Activated CD8-positive, alpha-beta memory T cell treated with anti-CD3 and anti-CD28 coated beads for 24 hours (primary cell): ENCODE measurements around the gene MARK2.

Experiments used
- DNase-seq: peaks from one replicate; pipeline ENCODE4 v3.0.0-alpha.2; 2020

Gene MARK2

GRCh38 chr11:63911876-63912275, 73.0 kb downstream of the MARK2 start:
- DNase-seq: no peak

- DNase-seq: no peak
These were observed 73.8 kb downstream of the MARK2 start for GRCh38 chr11:63912678-63913077.

DNA sequence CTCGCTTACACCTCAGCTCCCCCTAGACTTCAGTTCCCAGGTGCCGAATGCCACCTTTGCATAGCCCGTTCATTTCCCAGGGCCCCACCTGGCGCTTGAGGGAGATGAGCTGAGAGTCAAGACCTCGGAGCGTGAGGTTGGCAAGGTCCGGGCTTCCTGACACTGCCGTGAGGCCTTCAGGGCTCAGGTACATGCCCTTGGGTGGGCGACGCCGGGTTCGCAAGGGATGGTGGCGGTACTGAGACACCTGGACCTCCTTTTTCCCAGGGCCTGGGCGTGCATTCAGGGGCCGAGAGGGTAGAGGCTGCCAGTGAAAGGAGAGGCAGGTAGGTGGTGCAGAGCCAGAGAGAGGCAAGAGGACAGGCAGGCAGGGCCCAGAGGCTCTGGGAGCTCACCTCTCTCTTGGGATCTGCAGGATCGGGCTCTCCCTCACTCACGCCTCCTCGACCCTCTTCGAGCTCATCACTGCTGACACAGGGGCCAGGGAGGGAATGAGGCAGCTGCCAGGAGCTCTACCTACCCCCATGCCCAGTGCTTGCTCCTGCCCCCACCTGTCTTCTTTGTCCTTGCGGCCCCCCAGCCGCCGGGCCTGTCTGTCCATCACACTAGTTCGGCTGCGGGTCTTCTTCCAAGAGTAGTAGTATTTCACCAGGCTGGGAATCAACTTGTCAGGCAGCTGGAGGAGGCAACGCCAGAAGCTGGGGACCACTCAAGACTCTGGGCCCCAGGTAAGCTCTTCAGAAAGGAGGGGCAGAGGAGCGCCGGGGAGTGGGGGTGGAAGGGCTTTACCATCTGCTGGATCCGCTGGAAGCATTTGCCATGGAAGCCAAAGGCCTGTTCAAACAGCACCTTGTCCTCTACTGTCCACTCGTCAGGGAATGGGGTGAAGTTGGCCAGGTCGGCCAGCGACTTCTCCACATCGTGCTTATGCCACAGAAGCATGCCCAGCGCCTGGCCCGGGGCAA, 75.2 kb downstream of the MARK2 start:
- no peak for DNase-seq

DNA sequence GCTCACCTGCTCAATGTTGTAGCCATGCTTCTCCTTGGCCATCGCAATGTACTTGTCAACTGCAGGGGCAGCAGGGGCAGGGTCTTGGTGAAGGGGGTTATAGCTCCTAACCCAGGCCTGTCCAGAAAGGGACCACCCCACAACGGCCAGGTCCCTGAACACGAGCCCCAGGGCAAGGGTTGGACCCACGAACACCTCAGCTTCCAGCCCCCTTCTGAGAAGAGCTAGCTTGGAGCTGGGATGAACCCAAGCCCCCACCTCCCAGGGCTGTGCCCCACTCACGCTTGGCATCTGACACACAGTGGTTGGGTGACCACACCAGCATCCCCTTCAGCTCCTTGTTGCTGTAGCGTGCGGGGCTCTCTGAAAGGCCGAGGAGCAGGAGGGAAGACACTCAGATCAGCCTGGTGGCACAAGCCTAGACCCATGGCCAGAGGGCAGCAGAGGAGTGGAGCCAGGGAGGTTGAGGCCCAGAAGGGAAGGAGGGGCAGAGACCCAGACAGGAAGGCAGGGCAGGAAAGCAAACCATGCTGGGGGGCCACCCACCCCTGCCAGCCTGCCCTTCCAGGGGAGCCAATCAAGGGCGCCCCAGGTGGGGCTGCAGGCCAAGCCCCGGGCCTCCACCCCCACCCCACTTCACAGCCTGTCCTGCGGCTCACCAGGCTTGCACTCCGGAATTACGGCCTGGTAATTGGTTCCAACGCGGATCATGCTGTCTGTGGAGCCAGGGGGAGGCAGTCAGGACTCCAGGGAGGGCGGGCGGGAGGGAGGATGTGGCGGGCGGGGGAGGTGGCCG, 76.2 kb downstream of the MARK2 start:
- DNase-seq: no peak

DNA sequence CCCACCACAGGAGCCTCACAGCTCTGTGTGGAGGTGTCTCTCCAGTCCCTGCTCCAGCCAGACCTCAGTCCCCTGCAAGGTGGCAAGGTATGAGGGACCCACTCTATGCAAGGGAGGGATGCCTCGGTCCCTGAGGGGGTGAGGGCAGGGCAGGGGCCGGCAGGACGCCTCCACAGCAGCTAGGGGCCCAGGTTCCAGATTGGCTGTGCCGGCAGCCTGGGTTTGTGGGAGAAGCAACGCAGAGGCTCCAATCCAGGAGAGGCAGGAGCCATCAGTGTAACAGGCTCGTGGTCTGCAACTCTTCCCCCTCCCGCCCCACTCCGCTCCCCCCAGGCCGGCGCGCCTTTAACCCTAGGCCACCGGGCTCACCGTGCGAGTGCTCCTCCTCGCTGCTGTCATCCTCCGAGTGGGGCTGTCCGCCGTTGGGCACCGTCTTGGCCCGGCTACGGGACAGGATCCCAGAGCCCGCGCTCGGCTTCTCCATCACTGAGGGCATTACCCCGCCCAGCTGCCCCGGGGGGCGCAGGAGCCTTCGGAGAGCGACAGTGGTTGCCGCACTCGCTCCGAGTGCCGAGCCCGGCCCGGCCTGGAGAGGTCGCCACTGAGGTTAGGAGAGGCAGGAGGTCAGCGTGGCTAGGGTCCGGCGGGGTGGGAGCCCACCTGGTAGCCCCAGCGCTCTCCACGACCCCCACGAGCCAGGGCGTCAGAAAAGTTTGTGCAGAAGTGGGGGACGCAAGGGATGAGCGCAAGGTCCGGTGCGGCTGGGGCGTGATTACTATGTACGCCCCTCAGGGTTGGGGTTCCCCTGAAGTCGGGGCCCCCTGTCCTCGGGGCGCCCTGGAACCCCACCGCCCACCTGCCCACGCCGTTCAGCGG, 77.3 kb downstream of the MARK2 start:
- peak; percentile 73 for DNase-seq

DNA sequence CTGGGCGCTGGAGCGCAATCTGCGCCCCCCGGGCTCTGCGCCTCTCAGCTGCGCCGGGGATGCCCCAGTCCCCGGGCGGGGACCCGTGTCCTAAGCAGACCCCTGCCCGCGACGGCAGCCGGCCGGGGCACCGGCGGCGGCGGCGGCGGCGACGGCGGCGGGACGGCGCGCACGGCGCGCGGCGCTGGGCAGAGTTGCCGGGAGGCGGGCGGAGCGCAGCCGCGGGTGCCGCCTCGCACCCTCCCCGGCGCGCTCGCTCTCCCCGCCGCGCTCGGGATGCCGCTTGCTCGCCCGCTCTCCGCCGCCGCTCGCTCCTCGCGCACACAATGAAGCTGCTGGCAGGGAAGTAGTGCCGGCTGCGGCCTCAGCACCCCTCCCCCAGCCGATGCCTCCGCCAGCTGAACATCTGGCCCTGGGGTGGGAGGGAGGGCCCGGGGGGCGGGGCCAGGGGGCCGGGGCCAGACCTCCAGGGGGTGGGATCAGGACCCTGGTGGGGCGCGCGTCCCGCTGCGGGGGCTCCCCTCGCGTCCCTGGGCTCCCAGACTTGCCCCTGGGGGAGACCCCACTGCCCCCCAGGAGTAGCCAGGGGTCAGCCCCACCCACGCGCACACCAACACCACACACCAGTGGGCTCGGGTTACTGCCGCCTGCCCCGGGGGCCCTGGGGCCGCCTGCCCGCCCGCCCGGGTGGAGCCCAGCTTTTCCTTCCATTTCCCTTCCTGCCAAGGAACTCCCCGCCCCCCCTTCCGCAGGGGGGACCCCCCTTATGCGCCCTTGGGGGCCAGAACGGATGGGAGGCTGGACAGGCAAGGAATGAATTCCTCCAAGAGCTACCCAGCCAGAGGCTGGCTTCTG, 78.2 kb downstream of the MARK2 start, which contains the start of gene RCOR2:
Gene RCOR2 (minus strand): TSS at position 328 of the 855 bp plus-strand sequence. CDS start 708 bp downstream, outside the sequence.
- DNase-seq: peak; percentile 78

DNA sequence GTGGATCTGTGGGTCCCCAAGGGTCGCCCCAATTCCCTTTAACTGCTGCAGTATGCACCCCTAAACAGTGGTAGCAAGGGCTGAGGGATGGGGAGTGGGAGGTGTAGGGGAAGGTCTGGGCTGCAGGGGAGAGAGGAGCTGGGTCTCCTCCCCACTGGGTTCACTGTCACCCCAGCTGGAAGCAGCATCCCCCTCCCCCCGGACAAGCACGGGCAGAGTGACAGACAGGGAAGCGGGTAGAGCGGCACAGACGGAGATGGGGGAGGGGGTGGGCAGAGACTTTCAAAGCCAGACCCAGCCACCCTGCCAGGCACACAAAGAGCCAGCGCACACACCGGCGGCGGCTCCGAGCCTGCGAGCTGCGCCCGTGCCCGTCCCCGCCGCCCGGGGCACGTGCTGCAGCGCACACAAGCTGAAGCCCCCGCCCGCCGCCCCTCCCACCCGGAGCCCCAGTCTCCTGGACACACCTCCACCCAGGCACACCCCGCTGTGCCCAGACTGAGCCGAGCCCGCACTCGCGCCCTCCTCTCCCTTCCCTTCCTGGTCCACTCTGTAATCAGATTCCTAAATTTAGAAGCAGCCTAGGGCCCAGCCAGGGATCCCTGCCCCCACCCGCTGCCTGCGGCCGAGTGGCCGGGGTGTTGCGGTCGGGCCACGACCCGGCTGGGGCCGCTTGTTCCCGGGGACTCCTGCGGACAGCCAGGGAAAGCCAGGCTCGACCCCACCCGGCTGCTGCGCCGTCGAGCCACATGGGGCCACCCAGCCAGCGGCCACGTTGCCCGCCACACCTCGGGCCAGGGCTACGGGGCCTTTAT, 79.0 kb downstream of the MARK2 start:
- peak; percentile 67 for DNase-seq

DNA sequence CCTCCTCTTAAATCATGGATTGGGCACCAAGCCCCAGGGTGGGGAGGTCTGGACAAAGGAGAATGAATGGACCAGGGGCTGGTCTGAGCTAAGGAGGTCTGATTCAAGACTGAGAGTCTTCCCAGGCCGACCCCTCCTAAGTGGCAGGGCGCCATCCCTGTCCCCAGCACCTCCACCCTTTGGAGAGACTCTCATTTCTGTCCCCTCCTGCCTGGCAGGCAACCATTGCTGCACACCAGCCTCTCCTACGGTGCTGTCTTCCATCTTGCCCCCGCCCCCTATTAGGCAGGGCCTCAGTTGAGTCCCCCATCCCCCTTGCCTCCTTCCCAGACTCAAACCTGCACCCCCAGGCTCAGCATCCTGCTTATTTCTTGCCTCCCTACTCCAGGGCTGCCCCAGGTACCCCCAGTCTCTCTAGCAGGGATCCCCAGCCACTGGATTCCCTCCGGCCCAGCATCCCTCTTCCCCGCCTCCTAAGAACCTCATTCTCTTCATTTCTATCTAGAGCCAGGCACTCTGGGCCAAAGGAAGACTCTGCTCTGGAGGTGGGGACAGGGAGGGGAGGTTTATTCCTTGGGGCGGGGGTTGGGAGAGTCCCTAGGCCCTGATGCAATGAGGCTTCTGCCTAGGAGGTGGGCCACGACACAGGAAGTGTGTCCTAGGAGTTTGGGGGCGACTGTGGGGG, 79.7 kb downstream of the MARK2 start:
- DNase-seq: peak; percentile 61

DNA sequence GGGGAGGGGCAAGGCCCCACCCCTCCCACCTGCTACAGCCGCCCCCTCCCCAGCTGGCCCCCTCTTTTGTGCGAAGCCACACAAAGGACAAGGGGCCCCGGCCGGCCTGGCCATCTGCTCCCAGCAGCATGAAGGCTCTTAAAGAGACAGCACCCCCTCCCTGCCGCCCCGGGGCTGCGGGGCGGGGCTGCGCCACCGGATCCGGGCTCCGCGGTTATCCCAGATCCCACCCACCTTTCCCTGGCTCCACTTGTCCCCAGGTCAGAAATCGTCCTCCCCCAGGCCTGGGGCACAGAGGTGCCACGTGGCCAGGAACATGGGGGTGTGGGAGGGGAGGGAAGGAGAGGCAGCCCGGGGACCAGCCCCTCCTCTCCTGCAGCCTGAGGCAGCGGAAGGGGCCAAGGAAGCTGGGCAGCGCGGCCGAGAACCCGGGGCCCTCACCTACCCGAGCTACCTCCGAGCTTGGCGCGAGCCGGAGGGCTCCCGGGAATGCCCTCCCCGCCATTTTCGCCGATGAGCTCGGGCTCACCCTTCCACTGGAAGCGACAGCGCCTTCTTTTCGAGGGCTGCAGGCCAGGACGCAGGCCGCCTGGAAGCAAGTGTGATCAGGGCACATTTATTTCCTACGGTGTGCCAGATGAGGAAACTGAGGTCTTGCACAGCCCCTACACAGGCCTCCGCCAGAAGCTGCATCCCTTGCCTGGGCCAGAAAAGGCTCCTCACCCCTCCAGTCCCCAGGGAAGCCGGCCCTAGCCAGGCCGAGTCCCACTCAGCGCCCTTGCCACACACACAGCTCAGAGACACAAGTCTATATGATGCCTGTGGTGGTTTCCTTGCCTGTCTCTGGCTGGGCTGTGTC, 80.6 kb downstream of the MARK2 start:
- DNase-seq: no peak

GRCh38 chr11:63920126-63920938, 81.4 kb downstream of the MARK2 start:
- no peak for DNase-seq

GRCh38 chr11:63920939-63921417, 82.1 kb downstream of the MARK2 start:
- DNase-seq: peak; percentile 74

DNA sequence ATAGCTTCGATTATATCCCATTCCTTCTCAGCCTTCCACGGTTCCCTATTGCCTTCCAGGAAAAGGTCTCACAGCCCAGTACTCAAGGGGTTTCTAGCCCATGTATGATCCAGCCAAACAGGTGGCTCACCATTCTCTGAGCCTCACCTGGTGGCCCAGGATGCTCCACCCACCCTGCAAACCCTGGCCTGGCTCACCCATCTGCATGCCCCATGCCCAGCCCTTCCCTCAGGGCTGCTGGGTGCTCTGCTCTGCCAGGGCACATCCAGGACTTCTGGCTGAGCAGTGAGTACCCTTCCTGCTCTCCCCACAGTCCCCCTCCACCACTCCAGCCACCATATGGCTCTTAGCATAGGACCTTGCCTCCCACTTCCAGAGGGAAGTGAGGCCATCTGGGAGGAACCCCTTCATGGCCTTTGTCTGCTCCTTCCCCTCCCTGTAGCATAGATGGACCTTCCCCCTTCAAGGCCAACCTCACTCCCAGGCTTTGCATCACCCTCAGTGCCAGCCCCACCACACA, 83.8 kb downstream of the MARK2 start:
- no peak for DNase-seq

- no peak for DNase-seq
These were observed 84.4 kb downstream of the MARK2 start for GRCh38 chr11:63923319-63923718.

DNA sequence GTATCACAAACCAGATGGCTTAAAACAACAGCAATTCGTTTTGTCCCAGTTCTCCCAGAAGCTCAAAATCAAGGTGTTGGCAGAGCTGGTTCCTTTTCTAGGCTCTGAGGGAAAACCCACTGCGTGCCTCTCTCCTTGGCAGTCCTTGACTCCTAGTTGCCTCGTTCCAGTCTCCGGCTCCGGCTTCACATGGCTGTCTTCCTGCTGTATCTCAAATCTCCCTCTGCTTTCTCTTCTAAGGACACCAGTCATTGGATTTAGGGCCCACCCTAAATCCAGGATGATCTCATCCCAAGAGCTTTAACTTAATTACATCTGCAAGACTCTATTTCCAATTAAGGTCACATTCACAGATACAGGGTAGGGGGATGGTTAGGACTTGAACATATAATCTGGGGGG, 90.7 kb downstream of the MARK2 start:
- DNase-seq: no peak

DNA sequence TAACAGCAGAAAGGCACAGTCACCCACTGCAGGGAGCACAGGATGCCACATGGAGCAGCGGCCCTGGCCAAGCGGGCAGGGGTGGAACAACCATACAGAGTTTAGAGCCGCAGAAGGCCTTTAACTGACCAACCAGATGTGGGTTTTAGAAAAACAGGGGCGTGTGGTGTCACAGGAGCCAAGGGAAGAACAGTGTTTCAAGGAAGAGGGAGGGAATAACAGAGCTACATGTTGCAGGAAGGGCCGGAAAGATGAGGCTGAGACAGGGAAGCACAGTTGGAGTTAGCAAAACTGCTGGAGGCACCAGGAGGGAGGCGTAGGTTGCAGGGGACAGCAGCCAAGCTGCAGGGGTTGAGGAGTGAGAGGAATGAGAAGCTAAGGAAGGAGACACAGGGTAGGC, 92.1 kb downstream of the MARK2 start:
- no peak for DNase-seq

- no peak for DNase-seq
These were observed 93.0 kb downstream of the MARK2 start for GRCh38 chr11:63931876-63932275.

DNA sequence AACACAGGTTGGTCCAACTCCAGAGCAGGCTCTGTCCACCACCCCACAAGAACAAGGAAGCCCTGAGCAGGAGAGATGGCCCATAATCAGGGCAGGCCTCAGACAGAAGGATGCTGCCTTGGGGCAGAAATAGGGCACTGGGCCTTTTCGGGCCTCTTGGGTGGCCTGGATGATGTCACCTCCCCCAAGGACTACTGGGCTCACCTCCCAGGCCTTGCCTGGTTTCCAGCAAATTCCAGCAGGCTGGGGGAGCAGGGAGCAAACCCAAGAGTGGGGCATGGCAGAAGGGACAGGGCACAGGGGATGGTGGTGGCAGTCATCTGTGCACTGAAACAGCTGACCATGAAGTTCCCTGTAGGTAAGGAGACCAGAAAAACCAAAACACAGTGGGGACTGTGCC, 94.5 kb downstream of the MARK2 start:
- no peak for DNase-seq
